Upper lobe of right lung (tissue), 1 donor: Measurements from ENCODE around the gene SCMH1. TPM values are rescaled to one million over a fixed set of nuclear protein-coding genes. Genes with fewer than 3 reads are reported as not detected.
"Not testable (repeated sequence)": the region's sequence is repeated elsewhere in the genome, so short reads cannot be mapped to it uniquely, and the experiment has no call there.

Experiments
- ATAC-seq: fragments of 200-7000 bp; cut with Tn5 transposase; one replicate; pipeline ENCODE4 v1.9.1; 2020; ENCODE audit warnings: mild to moderate bottlenecking, moderate library complexity
- DNase-seq: peaks from one replicate; pipeline ENCODE4 v3.0.0-alpha.2; 2020
- H3K27ac ChIP-seq: fragments of 200-600 bp; one replicate; pipeline ENCODE4 v1.8.0; 2022
- H3K27me3 ChIP-seq: fragments of 200-600 bp; one replicate; pipeline ENCODE4 v1.8.0; 2022; ENCODE audit warnings: mild to moderate bottlenecking
- H3K36me3 ChIP-seq: fragments of 200-600 bp; one replicate; pipeline ENCODE4 v1.8.0; 2022
- H3K4me1 ChIP-seq: fragments of 200-600 bp; one replicate; pipeline ENCODE4 v1.8.0; 2022
- H3K4me3 ChIP-seq: fragments of 200-600 bp; one replicate; pipeline ENCODE4 v1.8.0; 2022; ENCODE audit warnings: mild to moderate bottlenecking
- H3K9me3 ChIP-seq: fragments of 200-600 bp; one replicate; pipeline ENCODE4 v1.8.0; 2022
- intact Hi-C: fragments of 100-400 bp; cut with DNase I; formaldehyde crosslinking; loops from one replicate; pipeline ENCODE4 v1.11.0; 2022
- total RNA-seq: library from RNA; stranded (reverse); fragmentation: NEBNext Ultra II Directional; extraction: Animal tissue kit (Norgen Biotek cat#: 25700); gene quantifications from one replicate; pipeline ENCODE4 v1.2.1, GENCODE V29; 2021
- TF ChIP-seq, protein P1 (sequence below): fragments of 200-600 bp; IDR thresholded peaks from one replicate; pipeline ENCODE4 v1.8.0; 2022; ENCODE audit warnings: antibody characterized with exemption
- donor health status: DM: no; HTN: yes; CAD: no; lungs with severe emphysema.

SCMH1 gene
- total RNA-seq, 1 donor from 2014 or later: 37.2 TPM

DNA sequence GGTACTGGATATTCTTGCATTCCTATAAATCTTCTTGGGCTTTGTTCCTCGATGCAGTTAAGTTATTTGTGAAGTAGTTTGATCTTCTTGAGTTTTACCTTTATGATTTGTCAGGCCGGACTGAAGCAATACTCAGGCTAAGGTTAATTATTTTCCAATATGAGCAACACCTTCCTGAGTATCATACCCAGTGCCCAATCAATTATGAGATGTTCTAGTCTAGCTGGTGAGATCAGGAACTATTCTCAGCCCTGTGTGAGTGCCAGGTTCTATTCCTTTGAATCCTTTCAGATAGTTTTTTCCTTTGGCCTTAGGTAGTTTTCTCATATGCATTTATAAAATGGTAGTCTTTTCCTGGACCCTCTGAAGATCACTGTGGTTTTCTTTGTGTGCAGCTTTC is 92.5 kb downstream of the SCMH1 start:
- ATAC-seq (no peak), DNase-seq (no peak)
- no peak overlapping the region for H3K27ac ChIP-seq
- H3K27me3 ChIP-seq: no peaks in the 10 kb centered on the region
- peaks cover 10% of the 10 kb centered on the region for H3K4me1 ChIP-seq
- TF ChIP-seq, protein P1, sequence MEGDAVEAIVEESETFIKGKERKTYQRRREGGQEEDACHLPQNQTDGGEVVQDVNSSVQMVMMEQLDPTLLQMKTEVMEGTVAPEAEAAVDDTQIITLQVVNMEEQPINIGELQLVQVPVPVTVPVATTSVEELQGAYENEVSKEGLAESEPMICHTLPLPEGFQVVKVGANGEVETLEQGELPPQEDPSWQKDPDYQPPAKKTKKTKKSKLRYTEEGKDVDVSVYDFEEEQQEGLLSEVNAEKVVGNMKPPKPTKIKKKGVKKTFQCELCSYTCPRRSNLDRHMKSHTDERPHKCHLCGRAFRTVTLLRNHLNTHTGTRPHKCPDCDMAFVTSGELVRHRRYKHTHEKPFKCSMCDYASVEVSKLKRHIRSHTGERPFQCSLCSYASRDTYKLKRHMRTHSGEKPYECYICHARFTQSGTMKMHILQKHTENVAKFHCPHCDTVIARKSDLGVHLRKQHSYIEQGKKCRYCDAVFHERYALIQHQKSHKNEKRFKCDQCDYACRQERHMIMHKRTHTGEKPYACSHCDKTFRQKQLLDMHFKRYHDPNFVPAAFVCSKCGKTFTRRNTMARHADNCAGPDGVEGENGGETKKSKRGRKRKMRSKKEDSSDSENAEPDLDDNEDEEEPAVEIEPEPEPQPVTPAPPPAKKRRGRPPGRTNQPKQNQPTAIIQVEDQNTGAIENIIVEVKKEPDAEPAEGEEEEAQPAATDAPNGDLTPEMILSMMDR: no peak
- H3K36me3 ChIP-seq: no peaks in the 10 kb centered on the region
- intact Hi-C loops: no loop called here
- H3K4me3 ChIP-seq: no peak overlapping the region
- H3K9me3 ChIP-seq: no peaks in the 10 kb centered on the region

DNA sequence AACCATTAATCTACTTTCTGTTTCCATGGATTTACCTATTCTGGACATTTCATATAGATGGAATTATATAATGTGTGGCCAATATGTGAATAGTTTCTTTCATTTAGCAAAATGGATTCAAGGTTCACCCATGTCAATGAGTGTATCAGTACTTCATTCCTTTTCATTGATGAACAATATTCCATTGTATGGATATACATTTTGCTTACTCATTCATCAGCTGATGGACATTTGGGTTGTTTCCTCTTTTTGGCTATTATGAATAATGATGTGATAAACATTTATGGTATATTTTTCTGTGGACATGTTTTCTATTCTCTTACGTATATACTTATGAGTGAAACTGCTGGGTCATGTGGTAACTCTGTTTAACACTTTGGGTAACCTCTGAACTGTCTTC is 97.8 kb downstream of the SCMH1 start:
- DNase-seq: no peak
- Histone ChIP-seq H3K9me3 (peaks cover 6% of the 10 kb centered on the region), H3K4me1 (no peaks in the 10 kb centered on the region), H3K27me3 (no peaks in the 10 kb centered on the region), H3K36me3 (no peaks in the 10 kb centered on the region), H3K27ac (no peak overlapping the region), H3K4me3 (no peak overlapping the region)
- TF ChIP-seq, protein P1: no peak
- intact Hi-C loops: no loop called here
- no peak for ATAC-seq

DNA sequence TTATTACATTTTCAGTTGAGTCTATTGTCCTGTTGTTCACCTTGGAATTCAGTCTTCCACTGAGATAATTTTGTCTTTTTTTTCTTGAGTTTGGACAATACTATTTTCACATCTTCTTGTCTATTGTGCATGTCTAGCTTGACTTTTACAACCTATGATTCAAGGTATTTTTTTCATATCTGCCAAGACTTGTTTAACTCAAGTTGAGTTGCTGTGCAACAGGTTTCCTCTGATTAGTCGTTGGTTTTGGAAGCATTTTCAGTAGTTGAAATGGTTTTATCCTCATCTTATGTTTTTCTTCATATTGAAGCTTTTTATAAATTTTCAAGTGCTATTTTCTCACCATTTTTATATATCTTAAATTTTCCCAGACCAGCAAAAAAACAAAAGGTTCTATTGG is 103.6 kb downstream of the SCMH1 start:
- Histone ChIP-seq H3K27me3 (no peaks in the 10 kb centered on the region), H3K27ac (no peak overlapping the region), H3K9me3 (peaks cover 6% of the 10 kb centered on the region), H3K4me1 (no peaks in the 10 kb centered on the region), H3K4me3 (no peak overlapping the region), H3K36me3 (no peaks in the 10 kb centered on the region)
- intact Hi-C loops: no loop called here
- ATAC-seq (no peak), DNase-seq (no peak)
- TF ChIP-seq, protein P1: no peak

DNA sequence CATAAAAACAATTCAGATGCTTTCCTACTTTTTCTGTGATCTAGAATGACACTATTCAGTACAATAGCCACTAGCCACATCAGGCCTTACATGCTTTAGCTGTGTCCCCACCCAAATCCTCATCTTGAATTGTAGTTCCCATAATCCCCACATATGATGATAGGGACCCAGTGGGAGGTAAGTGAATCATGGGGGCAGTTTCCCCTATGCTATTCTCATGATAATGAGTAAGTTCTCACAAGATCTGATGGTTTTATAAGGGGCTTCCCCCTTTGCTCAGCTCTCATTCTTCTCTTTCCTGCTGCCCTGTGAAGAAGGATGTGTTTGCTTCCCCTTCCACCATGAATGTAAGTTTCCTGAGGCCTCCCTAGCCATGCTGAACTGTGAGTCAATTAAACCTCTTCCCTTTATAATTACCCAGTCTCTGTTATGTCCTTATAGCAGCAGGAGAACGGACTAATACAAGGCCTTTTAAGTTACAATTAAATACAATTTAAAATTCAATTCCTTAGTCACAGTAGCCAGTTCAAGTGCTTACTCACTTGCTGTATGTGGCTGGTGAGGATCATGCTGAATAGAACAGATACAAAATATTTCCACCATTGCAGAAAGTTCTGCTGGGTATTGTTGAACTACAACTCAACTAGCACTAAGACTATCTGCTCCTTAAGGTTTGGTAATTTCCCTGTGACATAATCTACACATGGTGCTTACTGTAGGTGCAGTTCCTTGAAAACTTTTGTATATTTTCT is 106.7 kb downstream of the SCMH1 start:
- H3K4me1 ChIP-seq: no peaks in the 10 kb centered on the region
- H3K36me3 ChIP-seq: no peaks in the 10 kb centered on the region
- H3K4me3 ChIP-seq: no peak overlapping the region
- no peak for DNase-seq
- no peak overlapping the region for H3K27ac ChIP-seq
- no peak for ATAC-seq
- no peaks in the 10 kb centered on the region for H3K27me3 ChIP-seq
- TF ChIP-seq, protein P1: no peak
- peaks cover under 1% of the 10 kb centered on the region for H3K9me3 ChIP-seq
- intact Hi-C loops: no loop called here

DNA sequence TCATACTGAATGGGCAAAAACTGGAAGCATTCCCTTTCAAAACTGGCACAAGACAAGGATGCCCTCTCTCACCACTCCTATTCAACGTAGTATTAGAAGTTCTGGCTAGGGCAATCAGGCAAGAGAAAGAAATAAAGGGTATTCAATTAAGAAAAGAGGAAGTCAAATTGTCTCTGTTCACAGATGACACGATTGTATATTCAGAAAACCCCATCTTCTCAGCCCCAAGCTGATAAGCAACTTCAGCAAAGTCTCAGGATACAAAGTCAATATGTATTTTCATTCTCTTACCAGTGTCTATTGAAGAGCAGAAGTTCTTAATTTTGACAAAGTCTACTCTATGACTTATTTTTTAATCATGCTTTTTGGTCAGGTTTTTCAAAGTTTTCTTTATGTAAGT is 107.8 kb downstream of the SCMH1 start:
- not testable (repeated sequence) for H3K27me3 ChIP-seq, ATAC-seq, H3K4me3 ChIP-seq, H3K27ac ChIP-seq, H3K4me1 ChIP-seq, H3K36me3 ChIP-seq, H3K9me3 ChIP-seq, DNase-seq
- intact Hi-C loops: loop anchor here (5.0 kb wide), 1 partner anchor 277 kb away; no protein-coding TSS in a partner anchor

DNA sequence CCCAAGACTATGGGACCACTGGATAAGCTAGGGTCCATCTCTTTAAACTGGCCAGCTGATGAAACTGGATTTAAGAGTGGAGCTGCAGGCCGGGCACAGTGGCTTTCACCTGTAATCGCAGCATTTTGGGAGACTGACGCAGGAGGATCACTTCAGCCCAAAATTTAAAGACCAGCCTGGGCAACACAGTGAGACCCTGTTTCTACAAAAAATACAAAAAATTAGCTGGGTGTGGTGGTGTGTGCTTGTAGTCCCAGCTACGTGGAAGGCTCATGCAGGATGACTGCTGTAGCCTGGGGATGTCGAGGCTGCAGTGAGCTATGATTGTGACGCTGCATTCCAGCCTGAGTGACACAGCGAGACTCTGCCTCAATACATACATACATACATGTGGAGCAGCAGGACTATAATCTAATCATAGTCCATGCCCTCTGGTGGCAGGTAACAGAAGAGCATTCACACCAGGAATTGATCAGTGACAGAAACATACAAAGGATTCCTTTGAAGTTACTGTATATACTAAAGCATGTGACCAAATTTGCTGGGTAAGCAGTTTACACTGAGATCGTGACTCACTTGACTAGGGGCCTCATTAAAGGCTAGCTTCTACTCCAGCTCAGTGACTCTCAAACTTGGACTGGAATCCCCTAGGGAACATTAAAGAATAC is 119.1 kb downstream of the SCMH1 start:
- ATAC-seq: peak; percentile 72
- intact Hi-C loops: no loop called here

More for the DNA sequence above, 119.1 kb downstream of the SCMH1 start:
- H3K4me3 ChIP-seq: no peak overlapping the region
- no peak for DNase-seq
- H3K9me3 ChIP-seq: no peaks in the 10 kb centered on the region
- H3K36me3 ChIP-seq: no peaks in the 10 kb centered on the region
- H3K4me1 ChIP-seq: no peaks in the 10 kb centered on the region
- H3K27me3 ChIP-seq: no peaks in the 10 kb centered on the region
- H3K27ac ChIP-seq: no peak overlapping the region
- TF ChIP-seq, protein P1: peak; percentile 51
